ENCODE data around the gene AMZ1. TPM values are rescaled to one million over a fixed set of nuclear protein-coding genes. Genes with fewer than 3 reads are reported as not detected.
"Not testable (repeated sequence)": the region's sequence is repeated elsewhere in the genome, so short reads cannot be mapped to it uniquely, and the experiment has no call there.

The AMZ1 gene
- total and polyA plus RNA-seq, 7 donors = under 0.01 to 1.4 (median 0.28) TPM; not detected in 3

- no peaks in the 10 kb centered on the region for H3K9me3 ChIP-seq
- peak; percentile 56 for DNase-seq
- peaks cover 0 to 33% (median 8%) of the 10 kb centered on the region in 4 donors for H3K36me3 ChIP-seq
- H3K27me3 ChIP-seq = no peaks in the 10 kb centered on the region
- TF ChIP-seq CTCF (IDR thresholded peaks at IDR 0.05) (no peak), EP300 (IDR thresholded peaks at IDR 0.05) (no peak), POLR2A (IDR thresholded peaks at IDR 0.05) (no peak), POLR2AphosphoS5 (IDR thresholded peaks at IDR 0.05) (no peak)
- H3K4me1 ChIP-seq = peaks cover 0 to 7% (median 3%) of the 10 kb centered on the region in 4 donors
- intact Hi-C loops (cut with DNase I) = no loop called here
- no peak overlapping the region for H3K4me3 ChIP-seq
- no peak overlapping the region for H3K27ac ChIP-seq
- 78 to 92% methylated on average over 23 of the region's 23 CpGs for WGBS, 2 donors
These were observed 35.3 kb downstream of the AMZ1 start for GRCh38 chr7:2723138-2723850.

- peaks cover 0 to 15% (median 11%) of the 10 kb centered on the region in 4 donors for H3K4me1 ChIP-seq
- 97% methylated on average over 15 of the region's 15 CpGs for WGBS, 2 donors
- peaks cover 0 to 33% (median 8%) of the 10 kb centered on the region in 4 donors for H3K36me3 ChIP-seq
- H3K27ac ChIP-seq; H3K27me3 ChIP-seq; H3K9me3 ChIP-seq; intact Hi-C loops (cut with DNase I); H3K4me3 ChIP-seq: not testable (repeated sequence)
- DNase-seq = peak; percentile 56
These were observed 36.0 kb downstream of the AMZ1 start for GRCh38 chr7:2724036-2724435.

- H3K27me3 ChIP-seq = no peaks in the 10 kb centered on the region
- H3K9me3 ChIP-seq = no peaks in the 10 kb centered on the region
- no peak overlapping the region for H3K27ac ChIP-seq
- H3K36me3 ChIP-seq = peaks cover 0 to 33% (median 8%) of the 10 kb centered on the region in 4 donors
- 87 to 95% methylated on average over 31 of the region's 31 CpGs for WGBS, 2 donors
- intact Hi-C loops (cut with DNase I) = loop anchor here (5.0 kb wide), 1 partner anchor 38 kb away; no protein-coding TSS in a partner anchor
- DNase-seq = peak; percentile 53
- TF ChIP-seq CTCF (IDR thresholded peaks at IDR 0.05) (no peak), POLR2AphosphoS5 (IDR thresholded peaks at IDR 0.05) (no peak), POLR2A (IDR thresholded peaks at IDR 0.05) (no peak), EP300 (IDR thresholded peaks at IDR 0.05) (no peak)
- no peak overlapping the region for H3K4me3 ChIP-seq
- H3K4me1 ChIP-seq = peaks cover 0 to 20% (median 17%) of the 10 kb centered on the region in 4 donors
These were observed 36.6 kb downstream of the AMZ1 start for GRCh38 chr7:2724453-2725177.

GRCh38 chr7:2725178-2726105 is 37.4 kb downstream of the AMZ1 start:
- H3K27ac ChIP-seq = no peak overlapping the region
- TF ChIP-seq POLR2A (IDR thresholded peaks at IDR 0.05) (no peak), POLR2AphosphoS5 (IDR thresholded peaks at IDR 0.05) (no peak), CTCF (IDR thresholded peaks at IDR 0.05) (no peak), EP300 (IDR thresholded peaks at IDR 0.05) (no peak)
- H3K4me3 ChIP-seq = no peak overlapping the region
- peaks cover 0 to 29% (median 24%) of the 10 kb centered on the region in 4 donors for H3K4me1 ChIP-seq
- peaks cover 0 to 32% (median 6%) of the 10 kb centered on the region in 4 donors for H3K36me3 ChIP-seq
- H3K9me3 ChIP-seq = no peaks in the 10 kb centered on the region
- peak; percentile 49 for DNase-seq
- 97% methylated on average over 34 of the region's 34 CpGs for WGBS, 2 donors
- H3K27me3 ChIP-seq = no peaks in the 10 kb centered on the region
- intact Hi-C loops (cut with DNase I) = loop anchor here (5.0 kb wide), 1 partner anchor 37 kb away; no protein-coding TSS in a partner anchor

Measured in sigmoid colon (tissue), 7 donors.